GM12875 (cell line): ENCODE measurements around the gene ADORA2B.
"Not testable (repeated sequence)": the region's sequence is repeated elsewhere in the genome, so short reads cannot be mapped to it uniquely, and the experiment has no call there.

Experiments used
- H3K4me3 ChIP-seq: one replicate; pipeline ENCODE4 v1.5.1; 2011; ENCODE audit warnings: low read depth, low read length, control low read depth
- CTCF ChIP-seq: IDR thresholded peaks from 2 replicates; pipeline ENCODE4 v1.5.1; 2011; ENCODE audit warnings: low read depth, mild to moderate bottlenecking, control low read depth, inconsistent platforms, low read length, moderate library complexity, borderline replicate concordance; ENCODE audit not compliant: insufficient read depth

Gene ADORA2B

GRCh38 chr17:15909481-15909991 lies 35.4 kb upstream of the ADORA2B start:
- TF ChIP-seq CTCF = no peak
- H3K4me3 ChIP-seq = no peak overlapping the region

GRCh38 chr17:15910791-15911190 lies 34.1 kb upstream of the ADORA2B start:
- no peak overlapping the region for H3K4me3 ChIP-seq
- TF ChIP-seq CTCF = no peak

GRCh38 chr17:15911701-15912100 lies 33.2 kb upstream of the ADORA2B start:
- H3K4me3 ChIP-seq = not testable (repeated sequence)

- no peak overlapping the region for H3K4me3 ChIP-seq
- no peak for TF ChIP-seq CTCF
Observed at GRCh38 chr17:15912416-15912955, 32.4 kb upstream of the ADORA2B start.

GRCh38 chr17:15913826-15914225 lies 31.1 kb upstream of the ADORA2B start:
- H3K4me3 ChIP-seq = no peak overlapping the region
- no peak for TF ChIP-seq CTCF

GRCh38 chr17:15914400-15915170 lies 30.3 kb upstream of the ADORA2B start:
- no peak for TF ChIP-seq CTCF
- no peak overlapping the region for H3K4me3 ChIP-seq

GRCh38 chr17:15915961-15916360 lies 29.0 kb upstream of the ADORA2B start:
- no peak for TF ChIP-seq CTCF
- H3K4me3 ChIP-seq = no peak overlapping the region
